ENCODE measurements around the gene PSMB11. TPM values are rescaled to one million over a fixed set of nuclear protein-coding genes. Genes with fewer than 3 reads are reported as not detected.

PSMB11 gene
- total RNA-seq, 1 experiment from 2014 or later: not detected

DNA sequence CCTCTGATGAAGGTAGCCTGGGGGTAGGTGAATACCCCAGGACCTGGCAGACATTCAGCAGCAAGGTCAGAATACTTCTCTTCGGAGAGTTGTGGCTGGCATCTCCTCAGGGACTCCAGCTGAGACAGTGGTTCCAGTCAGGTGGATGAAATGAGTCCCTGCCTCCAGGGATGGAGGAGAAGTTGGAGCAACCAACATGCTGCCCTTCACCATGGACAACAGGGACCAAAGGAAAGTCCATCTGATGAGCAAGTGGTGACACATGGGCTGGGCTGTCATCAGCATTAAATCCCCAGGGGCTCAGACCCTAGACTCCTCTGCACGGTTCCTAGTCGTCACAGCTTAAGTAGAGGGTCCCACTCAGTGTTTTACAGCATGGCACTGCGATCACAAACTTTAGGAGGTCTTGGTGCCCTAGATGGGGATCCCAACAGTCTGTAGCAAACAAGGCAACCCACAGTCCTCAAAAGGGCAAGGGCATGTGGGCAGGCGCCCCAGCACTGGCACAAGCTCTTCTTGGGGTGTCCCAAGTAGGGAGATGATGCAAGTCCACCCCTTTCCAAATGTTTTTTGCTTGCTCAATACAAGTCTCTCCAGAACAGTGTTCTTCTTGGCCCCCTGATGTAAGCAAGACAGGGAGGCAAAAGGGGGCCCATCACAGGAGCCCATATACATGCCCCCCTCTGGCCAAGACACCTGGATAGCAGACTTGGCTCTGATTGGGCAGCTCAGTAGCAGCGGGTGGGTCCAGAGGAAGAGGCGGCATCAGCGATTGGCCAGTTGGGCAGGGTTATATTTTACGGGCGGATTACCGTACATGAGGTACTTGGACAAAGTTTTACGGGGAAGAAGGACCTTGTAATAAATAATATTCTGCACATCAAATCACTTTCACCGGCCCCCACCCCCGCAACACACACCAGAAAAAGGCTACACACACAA lies 26.1 kb downstream of the PSMB11 start:
- DNase-seq: no peak
- H2AFZ ChIP-seq (ENCODE audit: low read length): no peak overlapping the region
- H3K9me3 ChIP-seq (ENCODE audit: low read length): no peaks in the 10 kb centered on the region
- H3K79me2 ChIP-seq (ENCODE audit: low read length): peaks cover 61% of the 10 kb centered on the region
- intact Hi-C loops (cut with micrococcal nuclease): loop anchor here (2.0 kb wide), 1 partner anchor 27 kb away; the partner anchor contains the start of genes ACIN1 and C14orf119
- H4K20me1 ChIP-seq (ENCODE audit: low read length): peaks cover 32% of the 10 kb centered on the region
- H3K4me2 ChIP-seq (ENCODE audit: low read length): peak overlapping the region; percentile 71
- H3K9me2 ChIP-seq (replicated peaks; ENCODE audit: low read length): no peaks in the 10 kb centered on the region
- H3K4me3 ChIP-seq (ENCODE audit: low read length): peak overlapping the region; percentile 36
- POLR2A ChIA-PET (ENCODE audit: unreplicated experiment): no interaction called here
- no peak overlapping the region for H3K9ac ChIP-seq (ENCODE audit: low read length)
- ATAC-seq: no peak
- TF ChIP-seq, protein P1, sequence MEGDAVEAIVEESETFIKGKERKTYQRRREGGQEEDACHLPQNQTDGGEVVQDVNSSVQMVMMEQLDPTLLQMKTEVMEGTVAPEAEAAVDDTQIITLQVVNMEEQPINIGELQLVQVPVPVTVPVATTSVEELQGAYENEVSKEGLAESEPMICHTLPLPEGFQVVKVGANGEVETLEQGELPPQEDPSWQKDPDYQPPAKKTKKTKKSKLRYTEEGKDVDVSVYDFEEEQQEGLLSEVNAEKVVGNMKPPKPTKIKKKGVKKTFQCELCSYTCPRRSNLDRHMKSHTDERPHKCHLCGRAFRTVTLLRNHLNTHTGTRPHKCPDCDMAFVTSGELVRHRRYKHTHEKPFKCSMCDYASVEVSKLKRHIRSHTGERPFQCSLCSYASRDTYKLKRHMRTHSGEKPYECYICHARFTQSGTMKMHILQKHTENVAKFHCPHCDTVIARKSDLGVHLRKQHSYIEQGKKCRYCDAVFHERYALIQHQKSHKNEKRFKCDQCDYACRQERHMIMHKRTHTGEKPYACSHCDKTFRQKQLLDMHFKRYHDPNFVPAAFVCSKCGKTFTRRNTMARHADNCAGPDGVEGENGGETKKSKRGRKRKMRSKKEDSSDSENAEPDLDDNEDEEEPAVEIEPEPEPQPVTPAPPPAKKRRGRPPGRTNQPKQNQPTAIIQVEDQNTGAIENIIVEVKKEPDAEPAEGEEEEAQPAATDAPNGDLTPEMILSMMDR (conservative IDR thresholded peaks at IDR 0.05; ENCODE audit: low read depth, low read length): no peak
- TF ChIP-seq EZH2 (IDR thresholded peaks at IDR 0.05; ENCODE audit: low read length, unreplicated experiment): no peak
- TF ChIP-seq EZH2phosphoT487 (IDR thresholded peaks at IDR 0.05; ENCODE audit: borderline replicate concordance, low read length): no peak
- CTCF ChIA-PET: interaction anchor here (0.6 to 1.6 kb wide), 17 partner anchors 10 to 312 kb away, joined by 3 to 45 read pairs (median 5); partner anchors contain the start of genes ACIN1, C14orf119, PABPN1 and SLC7A8
- no peak overlapping the region for H3K27ac ChIP-seq (ENCODE audit: low read length)
- H3K36me3 ChIP-seq (ENCODE audit: low read depth, low read length): peaks cover 63% of the 10 kb centered on the region
- peaks cover 51% of the 10 kb centered on the region for H3K4me1 ChIP-seq (ENCODE audit: insufficient read depth, low read length)
- H3K27me3 ChIP-seq (ENCODE audit: low read length): no peaks in the 10 kb centered on the region
- no TSS peak for BruUV-seq (replicated peaks)
- H3F3A ChIP-seq (ENCODE audit: low read length, unreplicated experiment): peaks cover 9% of the 10 kb centered on the region

DNA sequence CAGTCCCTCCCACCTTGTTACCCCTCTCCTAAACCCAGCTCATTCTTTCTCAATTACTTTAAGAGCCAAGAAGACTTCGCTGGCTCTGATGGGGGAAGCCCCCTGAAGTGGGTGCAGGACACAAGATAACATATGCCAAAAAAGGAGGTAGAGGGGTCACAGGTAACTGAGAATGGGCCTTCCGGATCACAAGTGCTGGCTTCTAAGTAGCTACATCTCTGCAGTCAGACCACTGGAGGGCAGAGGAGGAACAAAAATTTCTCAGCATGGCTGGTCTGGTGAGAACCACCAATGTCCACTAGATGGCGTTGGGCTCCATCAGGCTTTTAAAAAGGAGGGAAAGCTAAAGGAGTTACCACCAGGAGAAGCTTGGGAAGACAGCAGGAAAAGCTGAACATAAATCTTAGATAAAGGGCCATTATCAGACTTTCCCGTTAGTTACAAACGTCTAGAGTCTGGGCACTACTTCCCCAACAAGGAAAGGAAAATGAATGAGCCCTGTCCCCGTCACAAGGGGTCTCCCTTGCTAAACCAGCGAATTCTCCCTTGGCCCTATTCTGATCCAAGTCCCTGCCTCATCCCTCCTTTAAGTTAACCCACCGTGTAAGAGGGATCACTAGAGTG lies 26.9 kb downstream of the PSMB11 start:
- intact Hi-C loops (cut with micrococcal nuclease): loop anchor here (1.0 to 2.0 kb wide), 2 partner anchors 26 to 40 kb away; partner anchors contain the start of genes ACIN1 and C14orf119
- ChIA-PET CTCF (interaction anchor here (0.6 to 1.6 kb wide), 19 partner anchors 9 to 311 kb away, joined by 3 to 45 read pairs (median 5); partner anchors contain the start of genes ACIN1, C14orf119, PABPN1 and SLC7A8), POLR2A (ENCODE audit: unreplicated experiment) (no interaction called here)
- DNase-seq (peak; percentile 96), ATAC-seq (peak; percentile 60)
- Histone ChIP-seq H3K9ac (ENCODE audit: low read length) (no peak overlapping the region), H3K9me3 (ENCODE audit: low read length) (no peaks in the 10 kb centered on the region), H3K27me3 (ENCODE audit: low read length) (no peaks in the 10 kb centered on the region), H3K4me1 (ENCODE audit: insufficient read depth, low read length) (peaks cover 44% of the 10 kb centered on the region), H3K79me2 (ENCODE audit: low read length) (peaks cover 61% of the 10 kb centered on the region), H4K20me1 (ENCODE audit: low read length) (peaks cover 32% of the 10 kb centered on the region), H2AFZ (ENCODE audit: low read length) (no peak overlapping the region), H3F3A (ENCODE audit: low read length, unreplicated experiment) (peaks cover 4% of the 10 kb centered on the region), H3K4me3 (ENCODE audit: low read length) (peak overlapping the region; percentile 36), H3K27ac (ENCODE audit: low read length) (no peak overlapping the region), H3K9me2 (replicated peaks; ENCODE audit: low read length) (no peaks in the 10 kb centered on the region), H3K36me3 (ENCODE audit: low read depth, low read length) (peaks cover 56% of the 10 kb centered on the region), H3K4me2 (ENCODE audit: low read length) (peak overlapping the region; percentile 71)
- TF ChIP-seq, protein P1 (conservative IDR thresholded peaks at IDR 0.05; ENCODE audit: low read depth, low read length): peak; percentile 99
- TF ChIP-seq EZH2phosphoT487 (IDR thresholded peaks at IDR 0.05; ENCODE audit: borderline replicate concordance, low read length): no peak
- no TSS peak for BruUV-seq (replicated peaks)

All from PC-3 (cell line).